MCF 10A (cell line): ENCODE measurements around the gene OAS3. TPM values are rescaled to one million over a fixed set of nuclear protein-coding genes. Genes with fewer than 3 reads are reported as not detected.

Experiments
- BruUV-seq: library from RNA; stranded (reverse); fragments of 400-500 nt; replicated peaks from 2 replicates; lab custom pipeline; 2021; lab: Mats Ljungman, UMichigan
- CTCF ChIA-PET: fragments of 300-600 bp; sonication (Branson Sonifier 250); formaldehyde crosslinking; extraction: SDS; loops from one replicate; lab custom pipeline; 2021; ENCODE audit warnings: antibody characterized with exemption, inconsistent platforms; lab: Yijun Ruan, JAX
- POLR2A ChIA-PET: fragments of 300-600, 350-650 bp; sonication (Branson Sonifier 250); formaldehyde crosslinking; extraction: SDS; loops from one replicate; lab custom pipeline; 2020; ENCODE audit warnings: antibody characterized with exemption, inconsistent platforms; lab: Yijun Ruan, JAX
- DNase-seq: peaks from one replicate; pipeline ENCODE4 v3.0.0-alpha.2; 2018; ENCODE audit not compliant: unreplicated experiment
- H3K27ac Mint-ChIP-seq: one replicate; pipeline ENCODE4 v1.8.0; 2022; ENCODE audit warnings: mild to moderate bottlenecking, low read depth, mixed read lengths; ENCODE audit not compliant: unreplicated experiment
- H3K27me3 Mint-ChIP-seq: one replicate; pipeline ENCODE4 v1.8.0; 2022; ENCODE audit warnings: mixed read lengths; ENCODE audit not compliant: insufficient read depth, unreplicated experiment
- H3K36me3 Mint-ChIP-seq: one replicate; pipeline ENCODE4 v1.8.0; 2022; ENCODE audit warnings: mild to moderate bottlenecking, moderate library complexity, mixed read lengths; ENCODE audit not compliant: insufficient read depth, unreplicated experiment
- H3K4me1 Mint-ChIP-seq: one replicate; pipeline ENCODE4 v1.8.0; 2022; ENCODE audit warnings: mixed read lengths; ENCODE audit not compliant: insufficient read depth, unreplicated experiment
- H3K4me3 Mint-ChIP-seq: one replicate; pipeline ENCODE4 v1.8.0; 2022; ENCODE audit warnings: mild to moderate bottlenecking, moderate library complexity, mixed read lengths; ENCODE audit not compliant: unreplicated experiment
- H3K9me3 Mint-ChIP-seq: one replicate; pipeline ENCODE4 v1.8.0; 2022; ENCODE audit warnings: mixed read lengths; ENCODE audit not compliant: unreplicated experiment
- CTCF ChIP-seq: fragments of 200-600 bp; IDR thresholded peaks from one replicate; pipeline ENCODE4 v1.8.0; 2022; ENCODE audit warnings: antibody characterized with exemption, mild to moderate bottlenecking; ENCODE audit not compliant: unreplicated experiment
- intact Hi-C: fragments of 100-400 bp; cut with micrococcal nuclease; formaldehyde crosslinking; loops from 2 replicates; pipeline ENCODE4 v1.14.1; 2022
- total RNA-seq: library from RNA; stranded (reverse); gene quantifications from 2 replicates; pipeline ENCODE4 v1.2.3, GENCODE V29; 2022

Gene OAS3
- total RNA-seq, 1 experiment from 2014 or later, result 6.5 TPM

DNA sequence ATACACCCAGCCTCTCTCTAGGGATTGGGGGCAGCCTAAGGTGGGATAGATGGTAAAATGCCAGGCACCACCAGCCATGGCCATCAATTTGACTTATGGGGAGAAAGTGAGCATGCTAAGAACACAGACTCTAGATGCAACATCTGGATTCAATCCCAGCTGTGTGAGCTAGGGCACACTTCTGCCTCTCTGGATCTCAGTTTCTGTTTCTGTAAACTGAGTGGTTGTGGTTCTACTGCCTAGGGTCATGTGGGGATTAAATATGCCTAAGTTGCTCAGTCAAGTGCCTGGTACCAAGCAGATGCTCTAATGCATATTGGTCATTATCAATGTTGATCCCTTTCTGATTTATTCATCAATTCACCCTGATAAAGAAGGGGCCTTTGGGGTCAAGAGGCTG, 44.1 kb upstream of the OAS3 start:
- no peak for DNase-seq
- TF ChIP-seq CTCF, result no peak
- intact Hi-C loops, result no loop called here
- Mint-ChIP-seq H3K4me1 (no peaks in the 10 kb centered on the region), H3K27ac (no peak overlapping the region), H3K9me3 (no peaks in the 10 kb centered on the region), H3K36me3 (no peaks in the 10 kb centered on the region), H3K27me3 (peaks cover 27% of the 10 kb centered on the region), H3K4me3 (no peak overlapping the region)
- ChIA-PET POLR2A (no interaction called here), CTCF (no interaction called here)
- BruUV-seq, result no TSS peak

DNA sequence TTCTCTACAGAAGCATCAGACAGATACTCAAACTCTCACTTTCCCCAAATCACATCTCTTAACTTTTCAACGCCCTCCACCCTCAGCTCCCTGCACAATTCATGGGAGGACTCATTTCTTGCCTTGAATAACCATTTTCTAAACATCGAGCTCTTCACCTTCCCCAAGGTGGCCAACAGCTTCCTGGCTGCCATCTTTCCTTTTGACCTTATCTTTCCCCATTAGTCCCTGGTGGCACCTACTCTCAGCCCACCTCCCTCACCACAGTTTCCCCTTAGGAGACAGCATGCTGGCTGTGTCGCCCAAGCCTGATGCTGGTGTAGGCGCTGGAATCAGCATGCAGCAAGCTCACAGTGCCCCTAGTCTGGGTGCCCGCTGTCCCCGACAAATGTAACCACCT, 39.9 kb upstream of the OAS3 start:
- TF ChIP-seq CTCF, result no peak
- DNase-seq, result no peak
- ChIA-PET CTCF (interaction anchor here (1.2 to 4.0 kb wide), 2 partner anchors 17 to 94 kb away, joined by 3 to 29 read pairs; no protein-coding TSS in a partner anchor), POLR2A (interaction anchor here (0.6 to 0.7 kb wide), 2 partner anchors 93 to 272 kb away, joined by 3 read pairs; no protein-coding TSS in a partner anchor)
- intact Hi-C loops, result no loop called here
- H3K4me3 Mint-ChIP-seq, result no peak overlapping the region
- no peak overlapping the region for H3K27ac Mint-ChIP-seq
- H3K36me3 Mint-ChIP-seq, result no peaks in the 10 kb centered on the region
- BruUV-seq, result no TSS peak
- H3K4me1 Mint-ChIP-seq, result peaks cover 11% of the 10 kb centered on the region
- peaks cover 28% of the 10 kb centered on the region for H3K27me3 Mint-ChIP-seq
- no peaks in the 10 kb centered on the region for H3K9me3 Mint-ChIP-seq

GRCh38 chr12:112900298-112901145, 37.8 kb upstream of the OAS3 start:
- H3K27me3 Mint-ChIP-seq, result peaks cover 28% of the 10 kb centered on the region
- CTCF ChIA-PET, result interaction anchor here (0.6 to 4.0 kb wide), 30 partner anchors 7 to 767 kb away, joined by 3 to 29 read pairs (median 3); partner anchors contain the start of gene OAS3
- intact Hi-C loops, result loop anchor here (1.0 to 10.0 kb wide), 4 partner anchors 37 to 254 kb away; partner anchors contain the start of gene OAS3
- no peaks in the 10 kb centered on the region for H3K36me3 Mint-ChIP-seq
- DNase-seq, result peak; percentile 74
- POLR2A ChIA-PET, result interaction anchor here (0.6 to 1.2 kb wide), 5 partner anchors 13 to 497 kb away, joined by 3 to 4 read pairs (median 3); partner anchors contain the start of gene OAS3
- H3K9me3 Mint-ChIP-seq, result no peaks in the 10 kb centered on the region
- peak; percentile 64 for TF ChIP-seq CTCF
- no TSS peak for BruUV-seq
- no peak overlapping the region for H3K4me3 Mint-ChIP-seq
- no peak overlapping the region for H3K27ac Mint-ChIP-seq
- H3K4me1 Mint-ChIP-seq, result peaks cover 33% of the 10 kb centered on the region

GRCh38 chr12:112901271-112901670, 37.0 kb upstream of the OAS3 start:
- BruUV-seq, result no TSS peak

More at GRCh38 chr12:112901271-112901670, 37.0 kb upstream of the OAS3 start:
- Mint-ChIP-seq H3K4me1 (peaks cover 34% of the 10 kb centered on the region), H3K27ac (no peak overlapping the region), H3K4me3 (no peak overlapping the region), H3K27me3 (peaks cover 28% of the 10 kb centered on the region), H3K36me3 (no peaks in the 10 kb centered on the region), H3K9me3 (no peaks in the 10 kb centered on the region)
- intact Hi-C loops, result loop anchor here (5.0 to 10.0 kb wide), 2 partner anchors 36 to 254 kb away; partner anchors contain the start of gene OAS3
- CTCF ChIA-PET, result interaction anchor here (0.6 to 4.0 kb wide), 15 partner anchors 26 to 767 kb away, joined by 3 to 29 read pairs (median 4); partner anchors contain the start of gene OAS3
- POLR2A ChIA-PET, result interaction anchor here (0.6 to 0.7 kb wide), 2 partner anchors 14 to 37 kb away, joined by 3 read pairs; partner anchors contain the start of gene OAS3
- no peak for TF ChIP-seq CTCF
- no peak for DNase-seq
